Fibroblast of the aortic adventitia (primary cell): ENCODE data around the gene LDHAL6A. TPM values are rescaled to one million over a fixed set of nuclear protein-coding genes. Genes with fewer than 3 reads are reported as not detected.

Experiments
- DNase-seq: peaks from one replicate; pipeline ENCODE4 v3.0.0-alpha.2; 2010; ENCODE audit warnings: low read depth
- H3K4me3 ChIP-seq: 2 replicates; pipeline ENCODE4 v1.5.1; 2011; ENCODE audit warnings: low read depth, mild to moderate bottlenecking, control low read depth, low read length, moderate library complexity
- total RNA-seq: library from RNA; depleted of rRNA; stranded (reverse); fragments of >200 nt; gene quantifications from 2 replicates; pipeline ENCODE4 v1.2.3, GENCODE V29; 2012; ENCODE audit warnings: low replicate concordance
- TF ChIP-seq, protein P1 (sequence below): IDR thresholded peaks from 2 replicates; pipeline ENCODE4 v1.5.1; 2011; ENCODE audit warnings: mild to moderate bottlenecking, low read length, control low read depth, inconsistent platforms; ENCODE audit not compliant: insufficient read depth

The LDHAL6A gene
- total RNA-seq, 1 donor = not detected

DNA sequence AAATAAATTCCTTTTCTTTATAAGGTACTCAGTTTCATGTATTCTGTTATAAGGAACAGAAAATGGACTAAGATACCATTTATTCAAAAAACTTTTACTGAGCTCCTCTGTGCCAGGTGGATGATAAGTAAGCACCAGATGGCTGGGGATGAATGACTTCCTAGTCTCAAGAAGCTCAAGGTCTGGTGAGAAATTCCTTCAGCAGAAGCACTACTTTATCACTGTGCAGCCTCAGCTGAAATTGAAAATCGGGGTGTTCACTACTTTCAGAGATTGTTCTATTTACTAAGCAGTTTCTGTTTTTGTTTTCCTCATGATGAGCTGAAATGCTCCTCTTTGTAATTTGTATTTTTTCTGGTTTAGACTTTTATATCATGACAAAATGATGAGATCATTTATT is 7.8 kb downstream of the LDHAL6A start:
- no peak overlapping the region for H3K4me3 ChIP-seq
- TF ChIP-seq, protein P1, sequence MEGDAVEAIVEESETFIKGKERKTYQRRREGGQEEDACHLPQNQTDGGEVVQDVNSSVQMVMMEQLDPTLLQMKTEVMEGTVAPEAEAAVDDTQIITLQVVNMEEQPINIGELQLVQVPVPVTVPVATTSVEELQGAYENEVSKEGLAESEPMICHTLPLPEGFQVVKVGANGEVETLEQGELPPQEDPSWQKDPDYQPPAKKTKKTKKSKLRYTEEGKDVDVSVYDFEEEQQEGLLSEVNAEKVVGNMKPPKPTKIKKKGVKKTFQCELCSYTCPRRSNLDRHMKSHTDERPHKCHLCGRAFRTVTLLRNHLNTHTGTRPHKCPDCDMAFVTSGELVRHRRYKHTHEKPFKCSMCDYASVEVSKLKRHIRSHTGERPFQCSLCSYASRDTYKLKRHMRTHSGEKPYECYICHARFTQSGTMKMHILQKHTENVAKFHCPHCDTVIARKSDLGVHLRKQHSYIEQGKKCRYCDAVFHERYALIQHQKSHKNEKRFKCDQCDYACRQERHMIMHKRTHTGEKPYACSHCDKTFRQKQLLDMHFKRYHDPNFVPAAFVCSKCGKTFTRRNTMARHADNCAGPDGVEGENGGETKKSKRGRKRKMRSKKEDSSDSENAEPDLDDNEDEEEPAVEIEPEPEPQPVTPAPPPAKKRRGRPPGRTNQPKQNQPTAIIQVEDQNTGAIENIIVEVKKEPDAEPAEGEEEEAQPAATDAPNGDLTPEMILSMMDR = no peak

DNA sequence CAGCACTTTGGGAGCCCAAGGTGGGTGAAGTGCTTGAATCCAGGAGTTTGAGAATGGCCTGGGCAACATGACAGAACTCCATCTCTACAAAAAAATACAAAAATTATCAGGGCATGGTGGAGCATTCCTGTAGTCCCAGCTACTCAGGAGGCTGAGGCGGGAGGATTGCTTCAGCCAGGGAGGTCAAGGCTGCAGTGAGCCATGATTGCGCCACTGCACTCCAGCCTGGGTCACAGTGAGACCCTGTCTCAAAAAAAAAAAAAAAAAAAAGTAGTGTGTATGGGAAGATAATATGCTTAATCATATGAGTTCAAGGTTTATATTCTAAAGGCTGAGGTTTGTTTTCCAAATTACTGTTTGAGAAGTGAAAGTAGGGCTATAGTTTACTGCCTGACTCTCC is 10.7 kb downstream of the LDHAL6A start:
- TF ChIP-seq, protein P1 = no peak
- DNase-seq = no peak
- H3K4me3 ChIP-seq = no peak overlapping the region

More for the DNA sequence above, 7.8 kb downstream of the LDHAL6A start:
- DNase-seq = no peak

DNA sequence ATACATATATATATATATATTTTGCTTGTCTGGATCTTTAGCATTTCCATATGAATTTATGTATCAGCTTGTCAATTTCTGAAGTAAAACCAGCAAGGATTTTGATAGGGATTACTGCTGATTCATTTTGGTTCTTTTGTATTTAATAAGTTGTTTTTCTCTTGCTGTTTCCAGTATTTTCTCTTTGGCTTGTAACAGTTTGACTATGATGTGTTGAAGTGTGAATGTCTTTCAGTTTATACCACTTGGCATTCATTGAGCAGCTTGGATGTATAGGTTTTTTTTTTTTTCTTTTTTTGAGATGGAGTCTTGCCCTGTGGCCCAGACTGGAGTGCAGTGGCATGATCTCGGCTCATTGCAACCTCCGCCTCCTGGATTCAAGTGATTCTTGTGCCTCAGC is 12.4 kb downstream of the LDHAL6A start:
- TF ChIP-seq, protein P1 = no peak
- DNase-seq = no peak
- H3K4me3 ChIP-seq = no peak overlapping the region

DNA sequence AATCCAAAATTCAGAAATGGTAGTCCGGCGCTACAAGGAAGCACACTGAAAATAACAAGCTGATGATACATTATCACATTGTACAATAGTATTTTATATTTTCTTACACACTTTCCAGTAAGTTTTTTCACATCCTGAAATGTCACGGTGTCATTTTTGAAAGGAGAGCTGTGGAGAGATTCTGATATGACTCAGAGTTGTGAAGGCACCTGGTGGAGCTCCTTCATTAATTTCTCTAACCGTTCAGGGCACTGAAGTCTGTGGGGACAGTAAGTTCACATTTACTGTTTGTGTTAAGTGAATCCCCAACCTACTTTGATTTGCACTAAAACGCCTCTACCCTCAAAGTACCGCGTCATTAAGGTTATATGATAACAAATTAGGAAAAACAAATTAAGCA is 13.3 kb downstream of the LDHAL6A start:
- H3K4me3 ChIP-seq = no peak overlapping the region
- no peak for DNase-seq
- TF ChIP-seq, protein P1 = no peak

DNA sequence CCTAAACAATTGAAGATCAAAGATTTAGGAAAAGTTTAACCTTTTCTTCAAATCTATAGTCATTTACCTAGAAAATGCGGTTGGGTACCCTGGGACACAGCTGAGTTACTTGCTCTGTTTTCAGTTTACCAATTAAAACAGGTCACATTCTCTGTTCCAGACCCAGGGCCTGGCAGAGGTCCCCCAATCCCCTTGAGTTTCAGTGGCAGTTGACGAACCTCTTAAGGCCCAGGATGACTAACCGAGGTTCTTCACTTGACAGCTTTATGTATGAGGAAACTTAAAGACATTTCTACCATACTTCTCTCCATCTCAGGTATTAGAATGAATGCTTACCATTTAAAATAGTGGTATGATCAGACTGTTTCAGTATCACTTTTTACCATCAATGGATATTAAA is 16.3 kb downstream of the LDHAL6A start:
- H3K4me3 ChIP-seq = no peak overlapping the region
- TF ChIP-seq, protein P1 = no peak
- no peak for DNase-seq

DNA sequence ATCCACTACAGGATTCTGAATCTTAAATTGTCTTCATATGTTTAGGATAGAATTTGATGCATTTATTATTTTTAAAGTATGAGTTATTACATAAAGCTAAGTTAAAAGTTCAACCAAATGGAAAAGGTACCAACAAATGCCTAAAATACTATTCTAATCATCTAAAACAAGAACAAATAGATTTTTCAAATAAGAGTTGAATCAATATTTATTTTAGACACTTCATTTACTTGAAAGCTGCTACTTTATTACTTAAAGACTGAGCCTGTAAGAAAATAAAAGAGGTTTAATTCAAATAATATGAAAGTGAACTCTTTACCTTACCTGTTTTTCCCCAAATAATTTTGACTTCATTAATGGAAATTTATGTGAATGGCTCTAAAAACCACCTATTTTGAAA is 16.9 kb downstream of the LDHAL6A start:
- TF ChIP-seq, protein P1 = no peak
- no peak overlapping the region for H3K4me3 ChIP-seq
- DNase-seq = no peak

DNA sequence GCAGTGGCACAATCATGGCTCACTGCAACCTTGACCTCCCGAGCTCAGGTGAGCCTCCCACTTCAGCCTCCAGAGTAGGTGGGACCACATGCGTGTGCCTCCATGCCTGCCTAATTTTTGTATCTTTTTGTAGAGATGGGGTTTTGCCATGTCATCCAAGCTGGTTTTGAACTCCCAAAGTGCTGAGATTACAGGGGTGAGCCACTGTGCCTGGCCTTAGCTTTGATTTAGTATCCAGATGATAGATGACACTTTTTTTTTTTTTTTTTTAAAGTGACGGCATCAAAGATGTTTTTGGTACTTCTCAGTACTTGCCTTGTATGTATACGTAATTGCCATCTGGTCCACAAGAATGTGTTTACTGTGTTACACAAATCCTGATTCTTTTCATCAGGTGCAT is 23.4 kb downstream of the LDHAL6A start:
- TF ChIP-seq, protein P1 = no peak
- DNase-seq = no peak
- no peak overlapping the region for H3K4me3 ChIP-seq
